GM12891 (cell line): Measurements from ENCODE around the gene TAF5.

Experiments used
- PAX5 ChIP-seq: IDR thresholded peaks from 2 replicates; pipeline ENCODE4 v1.6.1; 2011; ENCODE audit warnings: low read length, moderate library complexity, mild to moderate bottlenecking; ENCODE audit not compliant: insufficient read depth, severe bottlenecking
- POLR2A ChIP-seq: IDR thresholded peaks from 2 replicates; pipeline ENCODE4 v1.6.1; 2011; ENCODE audit warnings: low read depth, low read length, control low read depth
- POLR2AphosphoS5 ChIP-seq: IDR thresholded peaks from 2 replicates; pipeline ENCODE4 v1.6.1; 2011; ENCODE audit warnings: low read depth, low read length, control low read depth
- POU2F2 ChIP-seq: IDR thresholded peaks from 2 replicates; pipeline ENCODE4 v1.6.1; 2011; ENCODE audit warnings: low read depth, mild to moderate bottlenecking, control low read depth, low read length, moderate library complexity
- SPI1 ChIP-seq: IDR thresholded peaks from 2 replicates; pipeline ENCODE4 v1.6.1; 2011; ENCODE audit warnings: low read depth, low read length, control low read depth
- TAF1 ChIP-seq: IDR thresholded peaks from 2 replicates; pipeline ENCODE4 v1.6.1; 2011; ENCODE audit warnings: low read depth, low read length, control low read depth

DNA sequence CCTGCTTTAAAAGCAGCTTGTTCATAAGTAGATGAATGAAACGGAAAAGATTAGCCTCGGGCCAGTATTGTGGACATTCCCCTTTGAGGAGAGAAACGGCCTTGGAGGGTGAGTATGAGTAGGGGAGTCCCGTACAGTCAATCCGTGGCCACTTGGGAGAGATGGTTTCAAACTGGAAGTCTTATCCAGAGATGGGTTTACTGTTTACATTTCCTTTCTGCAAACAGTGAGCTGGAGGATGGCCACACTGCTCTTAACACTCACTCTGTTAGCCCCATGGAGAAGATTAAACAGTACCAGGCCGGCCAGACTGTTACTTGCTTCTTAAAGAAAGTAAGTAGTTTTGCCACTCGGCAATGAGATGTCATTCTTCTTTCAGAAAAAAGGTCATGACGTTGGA is 64.1 kb downstream of the TAF5 start:
- TF ChIP-seq POLR2A (no peak), POLR2AphosphoS5 (no peak), POU2F2 (no peak), TAF1 (no peak), SPI1 (no peak), PAX5 (no peak)
